Measurements from ENCODE around the gene SNRPA.
A peak's percentile ranks its signal among the peaks of the same experiment; 100 is the strongest.
"Not testable (repeated sequence)": the region's sequence is repeated elsewhere in the genome, so short reads cannot be mapped to it uniquely, and the experiment has no call there.

SNRPA gene

DNA sequence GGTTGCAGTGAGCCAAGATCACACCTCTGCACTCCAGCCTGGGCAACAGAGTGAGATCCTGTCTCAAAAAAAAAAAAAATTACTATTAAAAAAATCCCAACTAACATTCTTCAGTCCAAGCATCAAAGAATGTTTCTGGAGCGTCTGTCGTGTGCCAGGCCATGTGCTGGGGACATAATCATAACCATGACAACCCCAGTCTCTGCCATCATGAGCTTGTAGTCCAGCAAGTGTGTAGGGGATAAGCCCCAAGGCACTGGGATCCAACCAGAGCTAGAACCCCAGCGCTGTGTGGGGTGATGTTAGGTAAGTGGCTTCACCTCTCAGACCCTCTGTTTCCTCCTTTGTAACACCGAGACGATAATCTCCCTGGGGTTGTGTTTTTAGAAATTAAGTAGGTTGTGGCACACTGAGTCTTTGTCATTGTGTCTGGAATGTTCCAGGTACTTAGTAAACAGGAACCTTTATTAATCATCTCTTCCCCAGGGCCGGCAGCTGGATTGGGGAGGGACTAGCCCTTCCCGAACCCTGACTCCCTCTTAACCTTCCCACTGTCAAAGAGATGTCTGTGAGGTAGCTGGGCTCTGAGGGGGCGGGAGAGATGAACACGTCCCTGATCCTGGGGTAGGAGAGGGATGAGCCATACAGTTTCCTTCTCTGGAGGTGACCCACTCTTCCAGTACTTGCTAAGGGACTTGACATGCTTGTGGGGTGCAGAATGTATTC is 28.9 kb upstream of the SNRPA start:
- DNase-seq (ENCODE audit: low spot score), result no peak

DNA sequence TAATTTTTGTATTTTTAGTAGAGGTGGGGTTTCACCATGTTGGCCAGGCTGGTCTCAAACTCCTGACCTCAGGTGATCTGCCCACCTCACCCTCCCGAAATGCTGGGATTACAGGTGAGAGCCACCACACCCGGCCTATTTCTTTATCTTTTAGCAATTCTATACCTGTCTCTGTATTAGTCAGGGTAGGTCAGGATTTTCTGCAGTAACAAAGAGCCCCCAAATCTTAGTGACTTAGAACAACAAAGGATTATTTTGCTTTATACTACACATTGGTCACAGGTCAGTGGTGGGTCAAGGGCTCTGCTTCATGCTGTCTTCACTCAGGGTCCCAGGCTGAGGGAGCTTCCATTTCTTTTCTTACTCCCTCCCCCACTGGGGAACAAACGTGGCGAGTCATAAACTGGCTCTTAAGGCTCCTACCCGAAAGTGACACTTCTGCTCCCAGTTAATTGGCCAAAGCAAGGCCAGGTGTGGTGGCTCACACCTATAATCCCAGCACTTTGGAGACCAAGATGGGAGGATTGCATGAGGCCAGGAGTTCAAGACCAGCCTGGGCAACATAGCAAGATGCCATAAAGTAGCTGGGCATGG is 27.2 kb upstream of the SNRPA start:
- no peak for DNase-seq (ENCODE audit: low spot score)

DNA sequence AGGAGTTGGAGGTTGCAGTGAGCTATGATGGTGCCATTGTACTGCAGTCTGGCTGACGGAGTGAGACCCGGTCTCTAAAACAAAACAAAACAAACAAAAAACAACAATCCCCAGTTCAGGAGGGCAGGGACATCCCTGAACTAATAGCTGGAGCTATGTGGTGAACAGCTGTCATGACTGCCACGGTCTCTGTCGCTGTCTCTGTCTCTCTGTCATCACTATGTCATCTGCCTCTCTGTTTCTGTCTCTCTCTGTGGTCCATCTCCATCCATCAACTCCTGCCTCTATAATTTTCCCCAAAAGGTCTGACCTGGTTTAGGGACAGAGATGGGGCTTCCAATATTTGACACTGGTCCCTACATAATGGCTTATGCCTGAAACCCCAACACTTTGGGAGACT is 26.7 kb upstream of the SNRPA start:
- DNase-seq (ENCODE audit: low spot score), result no peak

DNA sequence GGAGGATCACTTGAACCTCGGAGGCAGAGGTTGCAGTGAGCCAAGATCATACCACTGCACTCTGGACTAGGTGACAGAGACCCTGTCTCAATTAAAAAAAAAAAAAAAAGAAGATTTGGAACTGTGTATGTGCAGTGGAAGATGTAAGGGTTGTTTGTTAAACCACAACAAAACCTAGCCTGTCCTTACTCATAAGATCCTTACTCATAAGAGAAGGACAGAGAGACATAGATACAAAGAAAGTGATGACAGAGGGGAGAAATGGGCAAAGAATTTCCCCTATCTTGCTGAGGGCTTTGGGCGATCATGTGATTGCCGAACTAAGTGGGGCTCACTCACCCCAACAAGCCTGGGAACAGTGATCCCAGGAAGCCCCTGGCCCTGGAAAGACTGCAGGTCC is 26.1 kb upstream of the SNRPA start:
- DNase-seq (ENCODE audit: low spot score), result no peak

GRCh38 chr19:40726279-40726678 is 24.7 kb upstream of the SNRPA start:
- DNase-seq (ENCODE audit: low spot score), result no peak

DNA sequence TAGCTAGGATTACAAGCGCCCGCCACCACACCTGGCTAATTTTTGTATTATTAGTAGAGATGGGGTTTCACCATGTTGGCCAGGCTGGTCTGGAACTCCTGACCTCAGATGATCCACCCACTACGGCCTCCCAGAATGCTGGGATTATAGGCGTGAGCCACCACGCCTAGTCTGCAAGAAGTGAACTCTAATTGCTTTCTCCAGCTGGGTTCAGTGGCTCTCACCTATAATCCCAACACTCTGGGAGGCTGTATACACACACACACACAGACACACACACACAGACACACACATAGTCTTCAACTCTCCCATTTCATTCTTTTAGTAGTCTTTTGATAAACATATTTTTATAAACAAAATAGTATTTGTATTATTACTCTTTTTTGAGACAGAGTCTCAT is 20.9 kb upstream of the SNRPA start:
- DNase-seq (ENCODE audit: low spot score), result not testable (repeated sequence)

DNA sequence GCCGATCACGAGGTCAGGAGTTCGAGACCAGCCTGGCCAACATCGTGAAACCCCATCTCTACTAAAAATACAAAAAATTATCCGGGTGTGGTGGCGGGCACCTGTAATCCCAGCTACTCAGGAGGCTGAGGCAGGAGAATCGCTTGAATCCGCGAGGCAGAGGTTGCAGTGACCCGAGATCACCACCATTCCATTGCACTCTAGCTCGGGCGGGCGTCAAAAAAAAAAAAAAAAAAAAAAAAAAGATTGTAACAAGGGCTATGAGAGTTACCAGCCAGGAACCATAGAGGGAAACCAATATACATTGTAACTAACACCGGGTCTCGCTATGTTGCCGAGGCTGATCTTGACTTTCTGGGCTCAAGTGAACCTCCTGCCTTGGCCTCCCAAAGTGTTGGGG is 18.7 kb upstream of the SNRPA start:
- not testable (repeated sequence) for DNase-seq (ENCODE audit: low spot score)

DNA sequence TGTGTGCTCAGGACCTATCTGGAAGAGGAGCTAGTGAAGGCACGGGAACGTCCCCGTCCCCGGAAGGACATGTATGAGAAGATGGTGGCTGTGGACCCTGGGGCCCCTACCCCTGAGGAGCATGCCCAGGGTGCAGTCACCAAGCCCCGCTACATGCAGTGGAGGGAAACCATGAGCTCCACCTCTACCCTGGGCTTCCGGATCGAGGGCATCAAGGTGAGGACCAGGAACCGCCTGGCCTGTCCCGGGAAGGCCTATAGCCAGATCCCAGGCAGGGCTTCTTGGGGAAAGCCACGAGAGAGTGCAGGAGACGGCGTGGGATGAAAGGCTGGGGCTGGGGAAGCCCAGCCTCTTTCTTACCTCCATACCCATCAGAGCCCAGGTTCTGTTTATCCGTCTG is 17.9 kb upstream of the SNRPA start:
- no peak for DNase-seq (ENCODE audit: low spot score)

GRCh38 chr19:40735013-40735771 is 15.8 kb upstream of the SNRPA start:
- no peak for DNase-seq (ENCODE audit: low spot score)

- no peak for DNase-seq (ENCODE audit: low spot score)
Measured at GRCh38 chr19:40736661-40737060, 14.3 kb upstream of the SNRPA start.

GRCh38 chr19:40737102-40737644 is 13.8 kb upstream of the SNRPA start:
- no peak for DNase-seq (ENCODE audit: low spot score)

DNA sequence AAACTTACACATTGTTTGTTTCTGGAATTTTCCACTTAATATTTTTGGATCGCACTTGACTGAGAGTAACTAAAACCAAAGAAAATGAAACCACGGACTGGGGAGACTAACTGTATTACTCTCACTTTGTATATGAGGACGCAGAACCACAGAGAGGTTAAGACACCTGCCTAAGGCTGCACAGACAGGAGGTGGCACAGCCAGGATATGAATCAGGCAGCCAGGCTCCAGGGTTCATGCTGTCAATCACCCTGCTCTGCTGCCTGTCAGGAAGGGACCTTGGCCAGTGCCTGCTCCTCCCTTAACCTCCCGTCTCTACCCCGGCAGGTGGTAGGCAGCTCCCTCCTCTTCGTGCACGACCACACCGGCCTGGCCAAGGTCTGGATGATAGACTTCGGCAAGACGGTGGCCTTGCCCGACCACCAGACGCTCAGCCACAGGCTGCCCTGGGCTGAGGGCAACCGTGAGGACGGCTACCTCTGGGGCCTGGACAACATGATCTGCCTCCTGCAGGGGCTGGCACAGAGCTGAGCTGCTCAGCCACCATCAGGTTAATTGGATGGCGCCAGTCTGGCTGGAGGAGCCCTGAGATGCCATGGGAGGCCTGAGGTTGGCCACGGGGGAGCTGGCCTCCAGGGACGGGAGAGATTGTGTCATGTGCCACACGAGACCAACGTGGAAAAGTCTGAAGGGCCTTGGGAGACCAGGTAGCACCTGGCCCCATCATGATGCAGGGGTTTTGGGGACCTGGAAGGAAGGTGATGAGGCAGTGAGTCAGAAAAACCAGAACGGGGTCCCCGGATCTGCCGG is 11.8 kb upstream of the SNRPA start:
- DNase-seq (ENCODE audit: low spot score), result no peak

DNA sequence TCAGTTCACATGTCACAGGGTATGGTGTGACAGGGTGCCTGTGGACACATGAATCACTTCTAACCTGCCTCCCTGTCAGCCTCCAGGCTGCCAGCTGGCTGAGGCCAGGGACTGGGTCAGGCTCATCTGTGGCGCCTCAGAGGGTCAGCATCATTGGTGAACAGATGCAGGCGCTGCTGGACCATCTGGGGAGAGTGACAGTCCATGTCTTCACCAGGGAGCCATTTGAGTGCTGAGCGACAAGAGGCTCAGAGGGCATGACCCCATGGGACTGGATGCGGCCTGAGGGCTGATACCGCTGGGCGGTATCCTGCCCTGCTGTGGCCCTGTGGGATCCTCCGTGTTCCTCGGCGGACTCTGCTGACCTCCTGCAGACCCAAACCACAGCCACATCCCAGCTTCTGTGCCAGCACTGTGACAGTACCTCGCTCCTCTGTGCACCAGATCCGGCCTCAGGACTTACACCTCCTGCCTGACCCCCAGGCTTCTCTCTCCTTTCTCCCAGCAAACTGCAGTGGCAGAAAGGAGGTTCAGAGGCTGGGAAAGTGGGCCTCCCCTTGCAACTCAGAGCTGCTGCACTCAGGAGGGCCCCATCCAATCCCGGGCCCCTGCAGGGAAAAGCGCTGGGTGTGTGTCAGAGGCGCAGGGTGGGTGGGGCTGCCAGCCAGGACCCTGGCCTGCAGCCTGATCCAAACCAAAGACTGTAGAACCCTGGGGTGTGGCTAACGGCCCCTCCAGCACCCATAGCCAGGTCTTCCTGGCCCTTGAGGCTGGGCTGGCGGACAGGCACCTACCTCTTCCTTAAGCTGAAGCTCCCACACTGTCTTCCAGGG is 10.9 kb upstream of the SNRPA start:
- no peak for DNase-seq (ENCODE audit: low spot score)

GRCh38 chr19:40740747-40741146 is 10.3 kb upstream of the SNRPA start:
- DNase-seq (ENCODE audit: low spot score), result no peak

DNA sequence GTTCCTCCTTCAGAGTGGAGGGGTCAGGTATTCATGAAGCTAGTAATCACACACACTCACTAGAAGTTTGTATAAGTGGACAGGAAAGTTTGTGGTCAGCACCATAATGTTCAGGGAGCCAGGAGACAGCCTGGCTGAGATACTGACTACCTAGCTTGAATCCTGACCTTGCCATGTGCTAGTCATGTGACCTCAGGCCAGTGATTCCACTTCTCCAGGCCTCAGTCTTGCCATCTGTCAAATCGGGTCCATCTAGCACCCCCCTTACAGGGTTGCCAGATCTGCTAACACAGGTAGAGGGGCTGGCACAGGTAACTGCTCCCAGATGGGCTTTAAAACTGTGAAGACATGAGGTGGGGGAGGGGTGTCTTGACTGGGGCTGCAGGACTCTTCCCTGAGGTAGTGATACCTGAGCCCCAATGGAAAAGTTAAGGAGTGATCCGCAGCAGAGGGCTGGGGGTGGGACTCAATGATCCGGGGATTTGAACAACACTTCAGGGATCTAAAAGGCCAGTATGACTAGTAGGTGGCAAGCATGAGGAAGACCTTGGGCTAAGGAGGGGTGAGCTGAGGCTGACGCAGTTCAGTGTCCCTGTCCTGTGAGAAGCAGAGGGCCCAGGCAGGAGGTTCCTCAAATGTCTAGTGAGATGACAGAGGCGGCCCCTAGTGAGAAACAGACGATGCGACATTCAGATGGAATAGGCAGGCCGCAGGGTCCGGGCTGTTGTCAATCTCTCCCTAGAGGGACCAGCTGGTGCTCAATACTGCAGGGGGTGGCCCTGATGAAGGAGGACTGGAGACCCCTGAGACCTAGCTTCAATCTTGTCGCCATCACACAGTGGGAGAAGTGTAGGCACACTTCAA is 9.2 kb upstream of the SNRPA start:
- no peak for DNase-seq (ENCODE audit: low spot score)

DNA sequence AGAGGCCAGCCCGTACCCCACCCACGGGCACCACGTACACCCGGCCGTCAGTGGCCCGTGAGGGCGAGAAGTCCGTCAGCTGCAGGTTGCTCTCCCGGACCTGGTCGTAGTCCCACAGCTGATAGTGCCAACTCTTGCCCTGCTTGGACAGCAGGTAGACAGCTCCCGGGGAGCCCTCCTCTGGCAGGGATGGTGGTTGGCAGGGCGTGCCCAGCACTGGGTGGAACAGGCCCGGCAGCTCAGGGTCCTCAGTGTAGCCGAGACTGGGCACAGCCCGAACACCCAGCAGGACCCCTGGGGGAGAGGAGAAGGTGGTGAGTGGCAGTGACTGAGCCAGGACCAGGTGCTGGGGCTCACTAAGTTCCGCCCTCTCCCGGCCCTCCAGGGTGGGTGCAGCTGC is 8.5 kb upstream of the SNRPA start:
- DNase-seq (ENCODE audit: low spot score), result no peak

DNA sequence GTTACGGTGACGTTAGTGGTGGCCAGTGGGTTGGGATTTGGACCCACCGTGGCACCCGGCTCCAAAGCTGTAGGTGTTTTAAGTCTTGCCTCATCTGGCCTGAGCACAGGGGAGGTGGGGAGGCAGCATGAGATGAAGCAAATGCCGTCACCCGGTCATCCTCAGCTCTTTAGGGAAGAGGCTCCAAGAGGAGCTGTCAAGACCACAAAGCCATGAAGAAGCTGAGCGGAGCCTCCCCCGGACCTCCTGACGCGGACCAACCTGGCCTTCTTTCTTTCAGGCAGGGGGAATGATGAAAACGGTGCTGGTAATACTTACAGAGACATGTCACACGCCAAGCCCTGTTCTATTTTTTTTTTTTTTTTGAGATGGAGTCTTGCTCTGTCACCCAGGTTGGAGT is 8.1 kb upstream of the SNRPA start:
- no peak for DNase-seq (ENCODE audit: low spot score)

GRCh38 chr19:40743926-40744325 is 7.1 kb upstream of the SNRPA start:
- DNase-seq (ENCODE audit: low spot score), result no peak

DNA sequence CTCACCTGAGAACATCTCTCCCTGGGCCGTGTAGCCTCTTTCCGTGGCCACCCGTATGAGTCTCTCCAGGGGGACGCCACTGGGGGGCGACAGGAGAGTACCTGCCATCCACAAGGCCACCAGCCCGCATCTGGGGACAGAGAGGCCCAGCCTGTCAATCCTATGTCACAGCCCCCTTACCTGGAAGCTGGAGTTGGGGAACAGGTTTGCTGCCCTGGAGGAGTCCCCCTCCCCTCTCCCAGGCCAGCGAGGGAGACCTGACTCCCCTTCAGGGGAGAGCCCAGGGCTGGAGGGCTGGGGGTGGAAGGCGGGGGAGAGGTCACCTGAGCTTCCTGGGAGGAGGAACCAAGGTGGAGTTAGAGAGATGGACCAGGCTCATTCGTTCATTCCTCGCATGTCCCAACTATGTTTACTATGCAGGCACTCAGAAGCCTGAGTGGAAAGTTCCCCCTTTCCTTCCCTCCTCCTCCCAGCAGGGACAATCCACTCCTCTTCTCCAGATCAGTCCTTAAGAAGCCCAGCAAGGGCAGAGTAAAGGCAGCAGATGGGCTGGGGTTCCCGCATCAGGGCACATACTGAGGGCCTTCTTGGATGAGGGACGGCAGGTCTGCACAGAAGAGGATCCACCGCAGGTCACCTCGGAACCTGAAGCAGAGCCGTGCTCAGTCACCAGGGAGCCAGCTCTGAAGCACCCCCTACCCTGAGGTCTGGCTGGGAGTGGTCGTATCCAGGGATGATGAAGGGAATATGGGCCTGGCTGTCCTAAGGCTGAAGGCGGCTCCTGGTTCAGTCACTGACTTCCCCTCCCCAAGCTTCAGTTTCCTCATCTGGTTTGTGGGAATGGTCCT is 6.2 kb upstream of the SNRPA start:
- DNase-seq (ENCODE audit: low spot score), result peak; percentile 43
